GM19438 (cell line): ENCODE measurements around the gene IGIP.
"Not testable (repeated sequence)": the region's sequence is repeated elsewhere in the genome, so short reads cannot be mapped to it uniquely, and the experiment has no call there.

ENCODE experiments used
- ATAC-seq: cut with Tn5 transposase; IDR thresholded peaks from one replicate; pipeline ENCODE4 v1.9.1; 2021; ENCODE audit warnings: low read depth; ENCODE audit not compliant: unreplicated experiment

IGIP gene

DNA sequence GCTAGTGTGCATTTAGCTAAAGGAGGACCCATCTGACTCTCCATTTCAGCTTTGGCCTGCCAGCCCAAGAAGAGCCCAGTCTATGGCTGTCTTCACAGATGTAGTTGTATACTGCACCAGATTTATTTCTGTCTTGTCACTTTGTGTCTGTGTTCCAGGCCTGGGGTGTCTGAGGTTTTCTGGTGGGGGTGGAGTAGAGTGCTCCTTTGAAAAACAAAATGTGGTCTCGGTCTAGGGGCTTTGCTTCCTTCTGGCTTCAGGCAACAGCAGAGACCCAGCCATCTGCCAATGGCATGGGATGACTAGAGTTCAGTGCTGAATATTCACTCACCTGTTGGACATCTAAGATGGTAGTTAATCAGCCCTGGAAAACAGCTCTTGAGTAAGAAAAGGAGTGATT lies 10.9 kb downstream of the IGIP start:
- ATAC-seq, result no peak

DNA sequence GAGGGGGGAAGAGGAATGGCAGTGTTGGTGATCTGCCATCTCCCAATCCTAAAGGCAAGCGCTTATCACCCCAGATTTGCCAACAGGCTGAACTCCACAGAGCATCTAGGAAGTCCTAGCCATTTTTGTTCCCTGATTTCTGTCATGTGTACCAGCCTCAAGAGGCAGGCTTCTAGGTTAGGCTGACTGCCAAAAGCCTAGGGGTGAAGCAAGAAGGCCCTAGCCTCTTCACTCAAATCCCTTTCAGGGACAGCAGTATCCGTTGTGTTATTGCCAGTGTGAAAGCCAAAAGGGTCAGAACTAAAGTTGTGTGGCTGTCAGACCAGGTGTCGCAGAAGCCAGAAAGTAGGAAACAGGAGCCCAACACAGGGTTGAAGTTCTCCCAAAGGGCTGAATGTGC lies 14.7 kb downstream of the IGIP start:
- no peak for ATAC-seq

DNA sequence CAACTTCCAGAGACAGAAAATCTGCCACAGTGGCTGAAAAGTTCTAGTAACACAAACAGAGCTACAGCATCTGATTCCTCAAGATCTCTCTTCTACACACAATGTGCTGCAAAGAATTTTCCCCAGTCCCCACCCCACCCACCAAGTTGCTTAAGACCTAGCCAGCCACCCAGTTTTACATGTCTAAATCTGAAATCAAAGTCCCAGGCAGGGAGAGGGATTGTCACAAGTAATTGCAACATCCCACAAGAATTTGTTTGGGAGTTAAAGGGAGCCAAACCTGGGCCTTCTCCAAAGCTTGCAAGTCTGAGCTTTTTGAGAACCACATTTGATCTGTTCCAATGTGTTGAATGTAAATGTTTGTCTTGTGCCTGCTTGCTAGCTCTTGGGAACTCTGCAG lies 15.5 kb downstream of the IGIP start:
- ATAC-seq, result no peak

DNA sequence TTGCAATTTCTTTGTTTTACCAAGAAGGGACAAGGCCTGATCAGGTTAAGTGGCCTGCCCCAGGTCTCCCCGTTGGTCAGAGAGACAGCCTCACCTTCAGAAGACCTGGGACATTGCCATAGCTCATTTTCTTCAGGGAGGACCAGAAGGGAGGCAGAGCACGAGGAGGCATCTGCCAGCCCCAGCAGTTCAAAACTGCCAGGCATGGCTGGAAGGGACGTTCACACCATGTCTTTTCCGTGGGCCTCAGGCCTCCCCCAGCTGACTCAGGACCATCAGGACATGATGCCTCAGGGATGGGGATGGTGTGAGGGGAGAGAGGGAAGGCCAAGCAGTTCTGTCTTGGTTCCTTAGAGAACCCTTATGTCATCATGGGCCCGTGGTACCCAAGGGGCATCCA lies 16.5 kb downstream of the IGIP start:
- no peak for ATAC-seq

DNA sequence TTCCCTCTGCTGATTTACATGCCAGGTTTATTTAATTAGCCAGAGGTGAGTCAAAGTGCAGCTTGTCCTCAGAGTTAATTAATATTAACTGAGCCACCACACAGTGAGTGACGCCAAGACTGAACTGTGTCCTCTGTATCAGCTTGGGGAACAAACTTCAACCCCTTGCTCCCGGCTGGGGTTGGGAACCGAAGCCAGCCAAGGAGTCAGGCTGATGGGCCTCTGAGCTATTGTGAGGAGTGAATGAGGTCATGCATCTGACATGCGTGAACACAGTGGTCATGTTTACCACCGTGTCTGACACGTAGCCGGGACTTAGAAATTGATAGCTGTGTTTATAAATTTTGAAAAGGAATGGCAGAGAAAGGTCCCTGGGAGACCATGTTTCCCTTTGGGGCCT lies 17.1 kb downstream of the IGIP start:
- ATAC-seq, result no peak

DNA sequence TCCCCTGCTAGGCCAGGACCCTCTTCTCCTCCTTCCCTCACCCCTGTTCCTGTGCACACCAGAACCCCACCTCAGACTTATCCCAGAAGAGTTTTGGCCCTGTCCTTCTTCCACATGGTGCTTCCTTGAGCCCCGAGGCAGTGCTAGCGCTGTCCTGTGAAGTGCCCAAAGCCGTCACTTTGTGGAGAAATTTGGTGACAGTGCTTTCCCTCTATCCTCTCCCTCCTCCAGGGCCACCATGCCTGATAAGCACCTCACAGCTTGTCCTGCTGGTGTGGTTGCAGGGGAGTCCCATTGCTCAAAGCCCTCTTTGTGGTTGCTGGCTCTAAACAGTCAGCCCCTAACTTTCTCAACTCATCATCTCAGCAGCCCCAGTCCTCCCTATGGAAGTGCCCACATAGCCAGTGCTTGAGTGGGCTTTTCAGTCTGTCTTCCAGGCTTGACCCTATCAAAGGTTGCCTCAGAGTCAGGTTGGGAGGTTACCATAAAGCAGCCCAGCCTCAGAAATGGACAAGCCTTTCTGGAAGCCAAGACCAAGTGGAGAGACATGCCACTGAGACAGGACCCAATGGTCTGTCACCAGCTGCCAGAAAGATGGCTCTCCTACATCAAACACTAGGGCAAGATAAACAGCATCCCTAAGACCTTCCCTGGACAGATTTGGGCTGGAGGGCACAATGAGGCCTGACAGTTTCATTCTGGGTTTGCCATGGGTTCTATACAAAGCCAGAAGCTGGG lies 18.0 kb downstream of the IGIP start:
- no peak for ATAC-seq

DNA sequence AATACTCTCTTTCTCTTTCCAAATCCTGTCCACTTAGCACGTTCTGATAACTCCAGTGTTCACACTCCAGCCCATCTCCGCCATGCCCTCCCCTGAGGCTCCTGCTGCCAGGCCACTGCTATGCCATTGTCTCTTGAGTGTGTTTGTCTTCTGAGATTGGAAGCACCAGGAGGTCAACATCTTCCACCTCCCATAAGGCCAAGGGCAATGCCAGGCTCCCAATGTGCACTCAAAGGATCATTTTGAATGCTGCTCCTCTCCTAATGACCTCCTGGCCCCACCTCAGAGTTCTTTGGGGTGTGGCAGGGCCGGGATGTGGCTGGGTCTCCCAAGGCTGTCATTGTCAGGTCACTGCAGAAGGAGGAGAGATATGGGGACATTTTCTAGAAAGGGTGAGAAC lies 19.5 kb downstream of the IGIP start:
- ATAC-seq, result no peak

DNA sequence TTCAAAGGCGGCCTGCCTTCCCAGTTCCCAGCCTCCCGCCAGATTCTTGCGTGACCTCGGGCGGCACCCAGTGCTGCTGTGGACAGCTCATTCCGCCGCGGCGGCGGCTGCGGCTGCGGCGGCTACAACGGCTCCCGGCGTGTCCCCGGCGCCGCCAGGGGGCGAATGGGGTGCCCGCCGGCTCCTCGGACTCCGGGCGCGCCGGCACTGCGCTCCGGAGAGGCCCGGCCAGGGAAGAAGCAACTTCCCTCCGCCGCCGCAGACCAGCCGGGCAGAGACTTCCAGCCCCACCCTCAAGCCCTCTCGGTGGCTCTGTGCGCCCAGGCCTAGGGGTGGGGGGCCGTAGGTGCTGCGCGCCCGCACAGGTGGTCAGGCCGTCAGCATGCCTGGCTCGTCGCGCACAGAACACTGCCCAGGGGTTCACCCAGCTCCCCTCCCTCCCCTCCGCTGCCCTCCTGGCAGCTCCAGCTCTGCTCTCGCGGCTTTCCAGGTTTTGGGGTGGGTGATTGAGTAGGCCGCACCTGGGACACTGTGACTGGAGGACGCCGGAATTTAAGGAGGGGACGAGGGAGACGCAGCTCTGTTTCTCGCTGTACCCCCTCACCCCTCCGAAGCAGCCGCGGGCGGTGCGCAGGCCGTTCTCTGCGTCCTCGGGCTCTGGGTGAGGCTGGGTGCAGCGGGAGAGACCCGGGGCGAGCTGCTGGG lies 20.2 kb downstream of the IGIP start:
- no peak for ATAC-seq

DNA sequence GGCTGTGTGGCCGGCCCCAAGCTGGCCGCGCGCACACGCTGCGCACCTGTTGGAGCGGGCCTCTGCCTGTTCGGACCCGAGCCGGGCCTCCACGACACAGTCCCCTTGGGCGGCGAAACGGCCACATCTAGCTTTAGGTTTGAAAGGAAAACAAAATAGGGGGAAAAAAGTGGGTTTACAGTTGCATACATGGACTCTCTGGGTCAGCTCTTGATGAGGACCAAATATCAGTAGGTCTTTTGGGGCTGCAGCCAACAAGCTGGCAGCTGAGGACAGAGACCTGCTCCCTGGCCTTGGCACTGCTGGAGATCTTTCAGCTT lies 20.7 kb downstream of the IGIP start:
- ATAC-seq, result no peak

DNA sequence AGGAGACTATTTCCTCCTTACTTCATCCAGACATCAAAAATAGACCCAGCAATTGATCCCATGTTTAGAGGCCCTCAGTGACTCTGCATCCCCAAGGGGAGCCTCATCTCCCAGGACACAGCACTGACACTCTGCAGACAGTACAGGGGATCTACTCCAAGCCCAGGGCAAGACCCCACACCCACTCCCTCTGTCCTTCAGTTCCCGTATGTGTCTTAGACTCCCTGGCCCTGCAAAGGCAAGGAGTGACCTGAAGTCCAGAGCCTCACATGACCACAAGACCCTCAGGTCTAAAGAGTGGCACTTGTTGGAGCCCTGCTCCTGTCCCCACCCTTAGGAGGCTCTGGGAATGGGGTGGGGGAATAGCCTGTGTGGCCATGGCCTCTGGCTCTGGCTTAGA lies 21.7 kb downstream of the IGIP start:
- ATAC-seq, result no peak

DNA sequence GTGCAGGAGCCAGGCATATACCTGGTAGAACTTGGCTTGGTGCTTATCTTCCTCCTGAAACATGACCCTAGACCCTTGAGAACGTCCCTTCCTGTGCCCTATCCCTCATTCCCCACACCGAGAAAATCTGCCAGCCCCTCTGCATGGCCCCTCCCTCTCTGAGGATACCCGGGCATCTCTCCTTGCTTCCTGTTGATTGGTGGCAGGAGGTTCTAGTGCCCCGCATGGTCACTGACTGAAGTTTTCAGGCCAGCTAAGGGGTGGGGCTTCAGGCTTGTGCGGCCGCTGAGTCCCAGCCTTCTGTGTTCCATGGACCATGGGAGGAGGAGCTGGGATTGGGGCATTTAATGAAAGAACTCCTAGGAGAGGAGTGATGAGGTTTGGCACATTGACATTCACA lies 22.8 kb downstream of the IGIP start:
- ATAC-seq, result no peak

DNA sequence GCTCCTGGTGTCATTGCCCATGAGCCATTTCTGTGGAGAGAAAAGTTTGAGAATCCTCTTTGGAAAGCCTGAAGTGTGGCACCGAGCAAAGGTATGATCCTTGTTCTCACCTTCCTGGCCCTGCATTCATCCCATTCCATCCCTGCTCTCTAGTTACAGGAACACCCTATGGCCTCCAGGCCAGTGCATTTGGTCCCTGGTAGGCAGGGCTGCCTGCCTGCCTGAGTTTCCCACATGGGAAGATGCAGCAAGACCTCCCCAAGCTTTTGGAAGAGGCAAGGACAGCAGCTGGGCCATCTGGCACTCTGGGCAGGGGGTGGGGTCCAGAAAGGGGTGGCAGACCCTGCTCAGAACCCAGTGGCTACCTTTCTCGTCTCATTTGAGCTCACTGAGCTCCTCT lies 24.5 kb downstream of the IGIP start:
- no peak for ATAC-seq

DNA sequence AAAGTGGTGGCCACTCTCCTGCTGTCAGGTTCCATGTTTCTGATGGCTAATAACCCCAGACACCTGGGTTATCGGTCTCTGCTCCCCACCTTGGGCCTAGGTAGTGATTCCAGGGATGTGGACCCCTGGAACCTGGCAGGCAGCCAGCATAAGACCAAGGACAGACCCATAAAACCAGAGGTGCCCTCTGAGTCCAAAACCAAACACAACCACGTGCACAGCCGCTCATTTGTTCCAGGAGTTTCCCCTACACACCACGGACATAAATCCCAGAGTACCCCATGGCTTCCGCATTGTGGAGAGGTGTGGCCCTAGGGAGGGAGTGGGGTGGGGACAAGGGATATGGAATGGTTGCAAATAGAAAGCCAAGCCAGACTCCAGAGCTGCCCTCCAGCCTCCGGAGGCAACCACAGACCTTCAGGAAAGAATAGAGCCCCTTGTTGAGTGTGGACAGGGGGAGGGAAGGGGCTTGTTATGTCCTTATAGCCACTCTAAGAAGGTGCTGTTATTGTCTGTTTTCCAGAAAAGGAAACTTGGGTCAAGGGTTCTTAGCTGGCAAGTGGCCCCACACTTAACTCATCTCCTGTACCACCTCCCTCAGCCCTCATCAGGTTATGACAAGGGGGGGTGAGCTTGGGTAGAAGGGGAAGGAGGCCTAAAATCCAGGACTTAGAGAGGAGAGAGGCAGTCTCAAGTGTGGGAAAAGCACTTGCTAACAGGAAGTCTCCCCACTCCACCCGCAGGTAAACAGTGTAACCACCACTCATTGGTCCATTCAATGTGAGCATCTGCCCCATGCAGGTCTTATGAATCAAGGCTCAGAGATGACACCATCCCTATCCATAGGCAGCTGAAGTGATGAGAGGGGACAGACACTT lies 25.6 kb downstream of the IGIP start:
- ATAC-seq, result no peak

DNA sequence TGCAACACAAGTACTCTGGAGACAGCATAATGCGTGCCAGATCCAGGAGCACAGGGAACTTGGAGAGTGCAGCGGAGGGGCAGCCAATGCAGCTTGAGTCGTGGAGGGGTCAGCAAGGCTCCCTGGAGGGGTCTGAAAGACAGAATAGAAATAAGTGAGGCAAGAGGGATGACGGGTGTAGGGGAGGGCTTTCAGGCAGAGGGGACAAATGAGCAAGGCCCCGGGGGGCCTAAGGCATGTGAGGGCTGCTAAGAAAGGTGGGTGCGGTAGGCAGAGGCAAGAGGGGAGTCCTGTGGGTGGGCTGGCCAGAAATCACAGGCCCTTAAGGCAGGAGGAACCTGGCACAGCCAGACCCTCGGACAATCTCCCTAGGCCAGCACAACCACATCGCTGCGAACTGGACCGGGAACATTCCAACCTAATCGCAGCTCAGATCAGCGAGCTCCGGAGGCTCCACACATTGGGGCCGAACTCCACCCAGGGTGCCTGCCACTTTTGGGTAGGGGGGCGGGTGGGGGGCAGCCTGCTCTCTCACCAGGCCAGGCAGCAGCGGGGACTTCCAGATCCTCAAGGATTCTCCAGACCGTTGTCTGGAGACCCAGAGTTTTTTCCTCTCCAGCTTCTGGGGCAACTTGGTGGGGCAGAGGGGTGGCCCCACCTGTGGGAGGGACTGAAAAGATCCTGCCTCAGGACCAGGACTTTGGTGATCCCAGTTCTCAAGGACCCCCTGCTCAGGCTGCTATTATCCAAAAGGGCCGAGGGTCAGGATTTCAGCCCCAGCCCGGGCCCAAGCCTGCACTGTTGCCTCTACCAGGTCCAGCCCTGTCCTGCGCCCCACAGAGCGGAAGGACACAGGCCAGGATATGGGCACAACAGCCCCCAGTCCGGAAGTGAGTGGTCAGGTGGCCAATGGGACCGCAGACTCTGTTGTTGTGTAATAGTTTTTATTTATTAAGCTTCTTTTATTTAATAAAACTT lies 26.6 kb downstream of the IGIP start:
- ATAC-seq, result no peak

DNA sequence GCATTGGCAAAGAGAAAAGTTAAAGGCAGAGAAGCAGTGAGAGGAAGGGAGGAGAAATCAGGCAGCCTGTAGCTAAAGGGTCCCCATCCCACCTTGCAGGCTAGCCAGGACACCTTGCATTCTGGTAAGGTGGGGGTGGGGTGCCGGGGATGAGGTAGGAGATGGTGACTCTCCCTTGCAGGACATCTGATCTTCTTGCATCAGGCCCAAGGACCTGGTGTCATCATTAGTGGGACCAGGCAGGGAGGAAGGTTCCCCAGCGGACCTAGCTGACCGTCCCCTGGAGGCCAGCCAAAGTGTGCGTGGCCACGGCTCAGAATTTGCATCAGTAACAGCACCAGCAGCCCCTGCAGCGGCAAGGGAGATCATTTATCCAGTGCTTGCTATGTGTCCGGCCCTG lies 27.5 kb downstream of the IGIP start:
- ATAC-seq, result no peak

DNA sequence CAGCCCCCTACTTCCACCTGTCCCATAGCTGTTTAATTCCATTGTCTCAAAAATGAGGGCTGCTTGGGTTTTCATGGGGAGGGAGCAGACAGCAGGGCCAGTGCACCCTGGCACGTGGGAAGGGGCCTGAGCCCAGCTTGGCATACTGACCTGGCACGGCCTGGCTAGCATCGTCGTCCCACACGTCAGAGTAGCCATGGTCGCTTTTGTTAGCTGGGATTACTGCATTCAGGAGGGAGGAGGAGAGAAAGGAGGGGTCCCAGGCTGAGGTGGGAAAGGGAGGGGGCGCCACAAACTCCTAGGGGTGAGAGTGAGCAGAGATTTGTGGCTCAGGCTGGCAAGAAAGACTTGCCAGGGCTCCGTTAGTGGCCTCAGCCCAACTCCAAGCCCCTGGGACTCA lies 28.2 kb downstream of the IGIP start:
- no peak for ATAC-seq

DNA sequence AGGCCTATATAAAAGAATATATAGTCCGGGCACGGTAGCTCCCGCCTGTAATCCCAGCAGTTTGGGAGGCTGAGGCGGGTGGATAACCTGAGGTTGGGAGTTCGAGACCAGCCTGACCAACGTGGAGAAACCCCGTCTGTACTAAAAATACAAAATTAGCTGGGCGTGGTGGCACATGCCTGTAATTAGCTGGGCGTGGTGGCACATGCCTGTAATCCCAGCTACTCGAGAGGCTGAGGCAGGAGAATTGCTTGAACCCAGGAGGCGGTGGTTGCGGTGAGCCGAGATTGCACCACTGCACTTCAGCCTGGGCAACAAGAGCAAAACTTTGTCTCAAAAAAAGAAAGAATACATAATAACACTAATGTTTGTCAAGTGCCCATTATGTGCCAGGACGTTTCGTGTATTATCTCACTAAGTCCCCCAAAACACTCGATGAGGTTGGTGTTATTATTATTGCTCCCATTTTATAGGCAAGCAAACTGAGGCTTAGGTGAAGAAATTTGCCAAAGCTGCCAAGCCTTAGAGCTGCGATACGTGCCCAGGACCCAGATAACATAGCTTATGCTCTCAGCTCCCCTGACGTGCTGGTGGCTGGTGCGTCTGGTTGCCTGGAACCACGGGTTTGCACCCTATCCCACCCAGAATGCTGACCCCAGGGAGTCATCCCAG lies 29.1 kb downstream of the IGIP start:
- not testable (repeated sequence) for ATAC-seq

DNA sequence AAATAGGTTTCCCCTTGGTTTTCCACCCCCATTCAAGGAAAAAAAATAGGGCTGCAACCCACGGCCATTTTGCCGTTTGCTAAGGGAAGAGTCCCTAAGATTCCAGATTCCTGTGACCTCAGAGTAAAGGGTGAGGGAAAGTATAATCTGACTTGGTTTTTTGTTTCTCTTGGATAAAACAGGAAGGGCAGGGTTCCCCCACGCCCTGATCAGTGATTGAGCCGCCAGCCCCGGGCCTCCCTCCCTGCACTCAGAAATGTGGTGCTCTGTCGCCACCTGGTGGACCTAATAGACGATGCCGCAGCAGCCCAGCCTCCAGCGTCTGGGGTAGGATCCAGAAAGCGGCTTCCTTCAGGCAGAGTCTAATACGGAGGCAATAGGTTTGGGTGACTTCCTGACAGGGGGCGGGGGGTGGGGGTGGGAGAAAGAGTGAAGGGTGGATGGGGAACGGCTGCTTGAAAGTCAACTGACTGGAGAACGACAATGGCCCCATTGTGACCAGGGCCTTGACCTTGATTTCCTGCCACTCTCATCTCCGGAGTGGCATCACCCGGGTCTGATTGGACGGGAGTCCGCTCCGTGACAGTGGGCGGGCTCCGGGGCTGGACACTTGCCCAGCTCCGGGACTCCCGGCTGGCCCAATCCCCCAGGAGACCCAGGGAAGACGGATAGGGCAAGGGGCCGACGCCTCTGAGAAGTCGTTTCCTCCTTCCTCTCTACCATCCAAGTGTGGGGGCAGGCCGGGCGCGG lies 31.5 kb downstream of the IGIP start:
- ATAC-seq, result peak; percentile 95
